SK-N-SH (cell line): ENCODE data around the gene MRPS23. TPM values are rescaled to one million over a fixed set of nuclear protein-coding genes. Genes with fewer than 3 reads are reported as not detected.
A peak's percentile ranks its signal among the peaks of the same experiment; 100 is the strongest.

Source experiments
- CTCF ChIA-PET: fragments of 300-600, 350-600 bp; formaldehyde crosslinking; extraction: SDS; loops from one replicate; lab custom pipeline; 2021; lab: Yijun Ruan, JAX
- POLR2A ChIA-PET: fragments of 350-600 bp; sonication (Branson Sonifier 250); formaldehyde crosslinking; extraction: SDS; loops from one replicate; lab custom pipeline; 2020; ENCODE audit warnings: antibody characterized with exemption, inconsistent platforms; lab: Yijun Ruan, JAX
- DNase-seq: peaks from one replicate; pipeline ENCODE4 v3.0.0; 2012
- H2AFZ ChIP-seq: fragments of 200-600 bp; sonication (generic); 2 replicates; pipeline ENCODE4 v1.8.1; 2016; ENCODE audit warnings: antibody characterized with exemption, mild to moderate bottlenecking, low read depth
- H3F3A ChIP-seq: fragments of 200-600 bp; sonication (generic); replicated peaks from 2 replicates; pipeline ENCODE3; 2016; ENCODE audit warnings: antibody characterized with exemption, mild to moderate bottlenecking; ENCODE audit not compliant: insufficient read depth
- H3K27ac ChIP-seq, 2 experiments: fragments of 200-500 bp in 1 of 2; fragments of 200-600 bp in 1 of 2; sonication (Bioruptor generic) in 1 of 2; sonication (generic), shearing (Covaris generic) in 1 of 2; 2 replicates each; pipeline versions ENCODE4 v1.5.1 to v1.6.1; 2014 to 2016; ENCODE audit warnings: low read depth in 2 of 2, inconsistent platforms in 1 of 2, low read length in 1 of 2, mild to moderate bottlenecking in 1 of 2, mixed read lengths in 1 of 2
- H3K27me3 ChIP-seq: fragments of 200-600 bp; sonication (generic), shearing (Covaris generic); 2 replicates; pipeline ENCODE4 v1.6.1; 2016; ENCODE audit warnings: mixed run types; ENCODE audit not compliant: insufficient read depth
- H3K36me3 ChIP-seq, 2 experiments: fragments of 200-500 bp in 1 of 2; fragments of 200-600 bp in 1 of 2; sonication (Bioruptor generic) in 1 of 2; sonication (generic) in 1 of 2; replicated peaks in 1 of 2; 2 replicates each; pipeline versions ENCODE3 to v1.5.1; 2014 to 2016; ENCODE audit warnings: low read length in 1 of 2, mild to moderate bottlenecking in 1 of 2; ENCODE audit not compliant: insufficient read depth in 2 of 2, control insufficient read depth in 1 of 2
- H3K4me1 ChIP-seq, 2 experiments: fragments of 200-500 bp in 1 of 2; fragments of 200-600 bp in 1 of 2; sonication (Bioruptor generic) in 1 of 2; sonication (generic), shearing (Covaris generic) in 1 of 2; 2 replicates each; pipeline versions ENCODE4 v1.5.1 to v1.6.1; 2014 to 2016; ENCODE audit warnings: low read depth in 1 of 2, low read length in 1 of 2, mixed run types in 1 of 2; ENCODE audit not compliant: insufficient read depth in 2 of 2, control insufficient read depth in 1 of 2
- H3K4me2 ChIP-seq: fragments of 200-600 bp; sonication (generic), shearing (Covaris generic); 2 replicates; pipeline ENCODE4 v1.6.1; 2017; ENCODE audit warnings: mixed run types
- H3K4me3 ChIP-seq, 2 experiments: fragments of 200-500 bp in 1 of 2; fragments of 200-600 bp in 1 of 2; sonication (Bioruptor generic) in 1 of 2; sonication (generic), shearing (Covaris generic) in 1 of 2; 2 replicates each; pipeline versions ENCODE4 v1.5.1 to v1.8.1; 2014 to 2016; ENCODE audit warnings: low read depth in 2 of 2, inconsistent platforms in 1 of 2, low read length in 1 of 2, mild to moderate bottlenecking in 1 of 2, mixed read lengths in 1 of 2, moderate library complexity in 1 of 2
- H3K79me2 ChIP-seq: fragments of 200-600 bp; sonication (generic); 2 replicates; pipeline ENCODE4 v1.8.1; 2017; ENCODE audit warnings: mild to moderate bottlenecking; ENCODE audit not compliant: insufficient read depth
- H3K9ac ChIP-seq: fragments of 200-600 bp; sonication (generic); 2 replicates; pipeline ENCODE4 v1.6.1; 2017; ENCODE audit warnings: mixed run types
- H3K9me2 ChIP-seq: fragments of 200-600 bp; sonication (generic); 2 replicates; pipeline ENCODE4 v1.6.1; 2017; ENCODE audit warnings: mixed run types
- H3K9me3 ChIP-seq: fragments of 200-600 bp; sonication (generic); 2 replicates; pipeline ENCODE4 v1.6.1; 2017; ENCODE audit warnings: mixed run types, mild to moderate bottlenecking, moderate library complexity
- H4K20me1 ChIP-seq: fragments of 200-600 bp; sonication (generic); 2 replicates; pipeline ENCODE4 v1.6.1; 2017; ENCODE audit warnings: mild to moderate bottlenecking, mixed run types; ENCODE audit not compliant: insufficient read depth
- ELF1 ChIP-seq: IDR thresholded peaks from 2 replicates; pipeline ENCODE4 v1.4.0; 2012
- EP300 ChIP-seq, 2 experiments: IDR thresholded peaks; 2 replicates each; pipeline versions ENCODE4 v1.4.0 to v1.6.1; 2012; ENCODE audit warnings: borderline replicate concordance in 1 of 2, low read depth in 1 of 2, low read length in 1 of 2
- EZH2phosphoT487 ChIP-seq: fragments of 200-600 bp; sonication (generic); IDR thresholded peaks from 2 replicates; pipeline ENCODE4 v1.6.1; 2017; ENCODE audit warnings: low read depth, mixed run types, mild to moderate bottlenecking, antibody characterized with exemption, moderate library complexity, borderline replicate concordance
- FOSL2 ChIP-seq: IDR thresholded peaks from 2 replicates; pipeline ENCODE4 v1.4.0; 2012; ENCODE audit warnings: low read depth, mild to moderate bottlenecking, moderate library complexity, borderline replicate concordance
- GATA2 ChIP-seq: sonication (generic); formaldehyde crosslinking; IDR thresholded peaks from 2 replicates; pipeline ENCODE4 v1.5.0; 2020; ENCODE audit warnings: mild to moderate bottlenecking, missing genetic modification reagents
- JUND ChIP-seq: IDR thresholded peaks from 2 replicates; pipeline ENCODE4 v1.4.0; 2012
- MAX ChIP-seq: IDR thresholded peaks from 2 replicates; pipeline ENCODE4 v1.4.0; 2012; ENCODE audit warnings: low read depth
- MEF2A ChIP-seq: IDR thresholded peaks from 2 replicates; pipeline ENCODE4 v1.4.0; 2012; ENCODE audit warnings: low read depth, borderline replicate concordance
- MXI1 ChIP-seq: IDR thresholded peaks from 2 replicates; pipeline ENCODE4 v1.6.1; 2012; ENCODE audit warnings: mild to moderate bottlenecking, low read depth, low read length, improper control_type of control experiment
- NFIC ChIP-seq: IDR thresholded peaks from 2 replicates; pipeline ENCODE4 v1.4.0; 2012; ENCODE audit warnings: borderline replicate concordance
- PBX3 ChIP-seq: IDR thresholded peaks from 2 replicates; pipeline ENCODE4; 2012
- POLR2AphosphoS5 ChIP-seq: IDR thresholded peaks from 2 replicates; pipeline ENCODE4 v1.6.1; 2012; ENCODE audit warnings: low read depth, low read length
- RAD21 ChIP-seq: IDR thresholded peaks from 2 replicates; pipeline ENCODE4 v1.6.1; 2012; ENCODE audit warnings: mild to moderate bottlenecking, low read length
- RCOR1 ChIP-seq: fragments of 150-350 bp; IDR thresholded peaks from 2 replicates; pipeline ENCODE4 v1.6.1; 2017; ENCODE audit warnings: antibody characterized with exemption, low read length
- RFX5 ChIP-seq: IDR thresholded peaks from 2 replicates; pipeline ENCODE4 v1.6.1; 2012; ENCODE audit warnings: mild to moderate bottlenecking, improper control_type of control experiment, low read length
- RXRA ChIP-seq: IDR thresholded peaks from 2 replicates; pipeline ENCODE4 v1.4.0; 2012; ENCODE audit warnings: low read depth, mild to moderate bottlenecking, borderline replicate concordance
- SMC3 ChIP-seq: IDR thresholded peaks from 2 replicates; pipeline ENCODE4 v1.6.1; 2012; ENCODE audit warnings: low read depth, low read length, improper control_type of control experiment
- TAF1 ChIP-seq: IDR thresholded peaks from 2 replicates; pipeline ENCODE4 v1.6.1; 2012; ENCODE audit warnings: low read depth, mild to moderate bottlenecking, low read length, moderate library complexity, borderline replicate concordance
- TCF12 ChIP-seq: IDR thresholded peaks from 2 replicates; pipeline ENCODE4 v1.4.0; 2012
- TEAD4 ChIP-seq: IDR thresholded peaks from 2 replicates; pipeline ENCODE4 v1.4.0; 2012; ENCODE audit warnings: mild to moderate bottlenecking, borderline replicate concordance; ENCODE audit not compliant: insufficient read depth
- YY1 ChIP-seq: IDR thresholded peaks from 2 replicates; pipeline ENCODE4 v1.4.0; 2012; ENCODE audit warnings: low read depth, mild to moderate bottlenecking
- WGBS: methylation state at CpG from one replicate; pipeline ENCODE4 v1.1.6; 2017; ENCODE audit warnings: low lambda C conversion rate; 5-methylcytosine and 5-hydroxymethylcytosine counted together
- polyA plus RNA-seq, 3 experiments: library from polyadenylated mRNA; depleted of rRNA; stranded (reverse); fragments of >200 nt; gene quantifications; 2 replicates each; pipeline ENCODE4 v1.2.3, GENCODE V29; 2012
- TF ChIP-seq, protein P1 (sequence below): fragments of 150-350 bp; IDR thresholded peaks from 2 replicates; pipeline ENCODE4 v1.6.1; 2016; ENCODE audit warnings: mild to moderate bottlenecking, low read depth, low read length
- TF ChIP-seq, protein P2 (sequence below): IDR thresholded peaks from 2 replicates; pipeline ENCODE4 v1.4.0; 2012; ENCODE audit warnings: low read depth, borderline replicate concordance
- TF ChIP-seq, protein P3 (sequence below): IDR thresholded peaks from 2 replicates; pipeline ENCODE4 v1.6.1; 2012; ENCODE audit warnings: mild to moderate bottlenecking, low read depth, low read length, moderate library complexity
- TF ChIP-seq, protein P4 (sequence below): IDR thresholded peaks from 2 replicates; pipeline ENCODE4 v1.4.0; 2012; ENCODE audit warnings: low read depth, borderline replicate concordance

MRPS23 gene
- polyA plus RNA-seq, 1 of the 3 experiments (the other 2 are of a cell fraction) = 105 TPM

DNA sequence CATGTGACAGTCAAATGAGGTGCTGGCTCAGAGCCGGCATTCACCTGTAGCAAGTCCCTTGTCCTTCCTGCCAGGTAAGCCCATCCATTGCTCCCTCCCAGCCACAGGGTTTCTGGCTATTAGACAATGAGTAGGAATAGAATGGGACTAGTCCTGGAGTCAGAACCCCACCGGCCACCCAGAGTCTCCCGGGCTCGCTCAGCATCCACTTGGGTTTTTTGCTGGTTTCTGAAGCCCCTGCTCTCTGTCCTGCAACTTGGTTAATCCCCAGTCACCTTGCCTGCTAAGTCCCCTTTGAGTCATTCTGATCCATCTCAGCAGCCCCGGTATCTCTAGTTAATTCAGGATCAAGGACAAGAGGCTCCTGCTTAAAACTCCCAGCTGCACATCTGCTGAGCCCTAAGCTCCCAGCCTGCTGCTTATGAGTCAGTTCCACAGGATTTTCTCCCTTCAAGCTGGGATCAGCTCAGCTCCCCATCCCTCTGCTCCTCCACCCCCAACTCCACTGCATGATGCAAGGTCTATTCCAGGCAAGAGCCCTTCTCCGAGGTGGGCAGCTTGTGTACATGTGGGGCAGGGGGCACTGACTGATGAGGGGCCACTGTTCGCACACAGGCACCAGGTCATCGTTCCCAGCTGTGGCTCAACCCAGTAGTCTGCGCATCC lies 19.9 kb upstream of the MRPS23 start:
- CTCF ChIA-PET = interaction anchor here (0.6 to 25.6 kb wide), 12 partner anchors 9 to 859 kb away, joined by 3 to 1002 read pairs (median 4); partner anchors contain the start of genes SRSF1 and VEZF1
- Histone ChIP-seq H4K20me1 (no peaks in the 10 kb centered on the region), H3K9ac (peak overlapping the region; percentile 47), H2AFZ (no peak overlapping the region), H3K9me2 (no peaks in the 10 kb centered on the region), H3K27ac (peak overlapping the region; percentile 86 to 96; a peak in 3 of 4 replicates), H3K9me3 (no peaks in the 10 kb centered on the region), H3K79me2 (peaks cover 25% of the 10 kb centered on the region), H3K4me1 (peaks cover 35 to 57% of the 10 kb centered on the region in 2 experiments; a peak in 3 of 4 replicates), H3K4me2 (peak overlapping the region; percentile 63), H3F3A (peaks cover 47% of the 10 kb centered on the region), H3K4me3 (no peak overlapping the region), H3K27me3 (no peaks in the 10 kb centered on the region), H3K36me3 (peaks cover 18 to 41% of the 10 kb centered on the region in 2 experiments)
- 77% methylated on average over 7 of the region's 9 CpGs for WGBS
- POLR2A ChIA-PET = no interaction called here
- TF ChIP-seq, protein P1, sequence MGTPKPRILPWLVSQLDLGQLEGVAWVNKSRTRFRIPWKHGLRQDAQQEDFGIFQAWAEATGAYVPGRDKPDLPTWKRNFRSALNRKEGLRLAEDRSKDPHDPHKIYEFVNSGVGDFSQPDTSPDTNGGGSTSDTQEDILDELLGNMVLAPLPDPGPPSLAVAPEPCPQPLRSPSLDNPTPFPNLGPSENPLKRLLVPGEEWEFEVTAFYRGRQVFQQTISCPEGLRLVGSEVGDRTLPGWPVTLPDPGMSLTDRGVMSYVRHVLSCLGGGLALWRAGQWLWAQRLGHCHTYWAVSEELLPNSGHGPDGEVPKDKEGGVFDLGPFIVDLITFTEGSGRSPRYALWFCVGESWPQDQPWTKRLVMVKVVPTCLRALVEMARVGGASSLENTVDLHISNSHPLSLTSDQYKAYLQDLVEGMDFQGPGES = no peak
- TF ChIP-seq TAF1 = no peak
- TF ChIP-seq FOSL2 = peak; percentile 88
- TF ChIP-seq GATA2 (CRISPR knock-in tag) = no peak
- TF ChIP-seq, protein P2, sequence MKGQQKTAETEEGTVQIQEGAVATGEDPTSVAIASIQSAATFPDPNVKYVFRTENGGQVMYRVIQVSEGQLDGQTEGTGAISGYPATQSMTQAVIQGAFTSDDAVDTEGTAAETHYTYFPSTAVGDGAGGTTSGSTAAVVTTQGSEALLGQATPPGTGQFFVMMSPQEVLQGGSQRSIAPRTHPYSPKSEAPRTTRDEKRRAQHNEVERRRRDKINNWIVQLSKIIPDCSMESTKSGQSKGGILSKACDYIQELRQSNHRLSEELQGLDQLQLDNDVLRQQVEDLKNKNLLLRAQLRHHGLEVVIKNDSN = no peak
- TF ChIP-seq POLR2AphosphoS5 = peak; percentile 47; the same call in 1 of the 2 replicates
- TF ChIP-seq SMC3 = no peak
- TF ChIP-seq TCF12 = peak; percentile 91
- TF ChIP-seq RFX5 = no peak
- TF ChIP-seq MAX = peak; percentile 67
- TF ChIP-seq RAD21 = no peak
- peak; percentile 74 for TF ChIP-seq JUND
- TF ChIP-seq YY1 = no peak
- TF ChIP-seq EP300 (IDR thresholded peaks at IDR 0.05; ENCODE audit: borderline replicate concordance in 1 of 2, low read depth in 1 of 2, low read length in 1 of 2) = peak in 1 of 2 experiments; percentile 84; a peak in 1 of 4 replicates
- TF ChIP-seq MXI1 = no peak
- TF ChIP-seq, protein P3, sequence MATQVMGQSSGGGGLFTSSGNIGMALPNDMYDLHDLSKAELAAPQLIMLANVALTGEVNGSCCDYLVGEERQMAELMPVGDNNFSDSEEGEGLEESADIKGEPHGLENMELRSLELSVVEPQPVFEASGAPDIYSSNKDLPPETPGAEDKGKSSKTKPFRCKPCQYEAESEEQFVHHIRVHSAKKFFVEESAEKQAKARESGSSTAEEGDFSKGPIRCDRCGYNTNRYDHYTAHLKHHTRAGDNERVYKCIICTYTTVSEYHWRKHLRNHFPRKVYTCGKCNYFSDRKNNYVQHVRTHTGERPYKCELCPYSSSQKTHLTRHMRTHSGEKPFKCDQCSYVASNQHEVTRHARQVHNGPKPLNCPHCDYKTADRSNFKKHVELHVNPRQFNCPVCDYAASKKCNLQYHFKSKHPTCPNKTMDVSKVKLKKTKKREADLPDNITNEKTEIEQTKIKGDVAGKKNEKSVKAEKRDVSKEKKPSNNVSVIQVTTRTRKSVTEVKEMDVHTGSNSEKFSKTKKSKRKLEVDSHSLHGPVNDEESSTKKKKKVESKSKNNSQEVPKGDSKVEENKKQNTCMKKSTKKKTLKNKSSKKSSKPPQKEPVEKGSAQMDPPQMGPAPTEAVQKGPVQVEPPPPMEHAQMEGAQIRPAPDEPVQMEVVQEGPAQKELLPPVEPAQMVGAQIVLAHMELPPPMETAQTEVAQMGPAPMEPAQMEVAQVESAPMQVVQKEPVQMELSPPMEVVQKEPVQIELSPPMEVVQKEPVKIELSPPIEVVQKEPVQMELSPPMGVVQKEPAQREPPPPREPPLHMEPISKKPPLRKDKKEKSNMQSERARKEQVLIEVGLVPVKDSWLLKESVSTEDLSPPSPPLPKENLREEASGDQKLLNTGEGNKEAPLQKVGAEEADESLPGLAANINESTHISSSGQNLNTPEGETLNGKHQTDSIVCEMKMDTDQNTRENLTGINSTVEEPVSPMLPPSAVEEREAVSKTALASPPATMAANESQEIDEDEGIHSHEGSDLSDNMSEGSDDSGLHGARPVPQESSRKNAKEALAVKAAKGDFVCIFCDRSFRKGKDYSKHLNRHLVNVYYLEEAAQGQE = no peak
- peak; percentile 41; the same call in 1 of the 2 replicates for TF ChIP-seq TEAD4
- peak; percentile 38; the same call in 1 of the 2 replicates for TF ChIP-seq PBX3
- TF ChIP-seq ELF1 = no peak
- TF ChIP-seq, protein P4, sequence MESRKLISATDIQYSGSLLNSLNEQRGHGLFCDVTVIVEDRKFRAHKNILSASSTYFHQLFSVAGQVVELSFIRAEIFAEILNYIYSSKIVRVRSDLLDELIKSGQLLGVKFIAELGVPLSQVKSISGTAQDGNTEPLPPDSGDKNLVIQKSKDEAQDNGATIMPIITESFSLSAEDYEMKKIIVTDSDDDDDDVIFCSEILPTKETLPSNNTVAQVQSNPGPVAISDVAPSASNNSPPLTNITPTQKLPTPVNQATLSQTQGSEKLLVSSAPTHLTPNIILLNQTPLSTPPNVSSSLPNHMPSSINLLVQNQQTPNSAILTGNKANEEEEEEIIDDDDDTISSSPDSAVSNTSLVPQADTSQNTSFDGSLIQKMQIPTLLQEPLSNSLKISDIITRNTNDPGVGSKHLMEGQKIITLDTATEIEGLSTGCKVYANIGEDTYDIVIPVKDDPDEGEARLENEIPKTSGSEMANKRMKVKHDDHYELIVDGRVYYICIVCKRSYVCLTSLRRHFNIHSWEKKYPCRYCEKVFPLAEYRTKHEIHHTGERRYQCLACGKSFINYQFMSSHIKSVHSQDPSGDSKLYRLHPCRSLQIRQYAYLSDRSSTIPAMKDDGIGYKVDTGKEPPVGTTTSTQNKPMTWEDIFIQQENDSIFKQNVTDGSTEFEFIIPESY = no peak
- no peak for TF ChIP-seq RCOR1
- TF ChIP-seq MEF2A = peak; percentile 25; the same call in 1 of the 2 replicates
- TF ChIP-seq EZH2phosphoT487 = no peak
- TF ChIP-seq NFIC = peak; percentile 59; the same call in 1 of the 2 replicates
- no peak; the same call in 1 of the 2 replicates for TF ChIP-seq RXRA
- DNase-seq = no peak
